GM04503 (cell line): Measurements from ENCODE around the gene CNPY2.
A peak's percentile ranks its signal among the peaks of the same experiment; 100 is the strongest.
"Not testable (repeated sequence)": the region's sequence is repeated elsewhere in the genome, so short reads cannot be mapped to it uniquely, and the experiment has no call there.

Experiments used
- DNase-seq: peaks from one replicate; pipeline ENCODE4 v3.0.0-alpha.2; 2012; ENCODE audit warnings: low read depth

Gene CNPY2

GRCh38 chr12:56315622-56316473 lies at the start of gene CNPY2:
Gene CNPY2, minus strand, starts transcription at chr12:56315988. Its CDS starts 771 bp downstream, at chr12:56315217.
- DNase-seq, result peak; percentile 83

DNA sequence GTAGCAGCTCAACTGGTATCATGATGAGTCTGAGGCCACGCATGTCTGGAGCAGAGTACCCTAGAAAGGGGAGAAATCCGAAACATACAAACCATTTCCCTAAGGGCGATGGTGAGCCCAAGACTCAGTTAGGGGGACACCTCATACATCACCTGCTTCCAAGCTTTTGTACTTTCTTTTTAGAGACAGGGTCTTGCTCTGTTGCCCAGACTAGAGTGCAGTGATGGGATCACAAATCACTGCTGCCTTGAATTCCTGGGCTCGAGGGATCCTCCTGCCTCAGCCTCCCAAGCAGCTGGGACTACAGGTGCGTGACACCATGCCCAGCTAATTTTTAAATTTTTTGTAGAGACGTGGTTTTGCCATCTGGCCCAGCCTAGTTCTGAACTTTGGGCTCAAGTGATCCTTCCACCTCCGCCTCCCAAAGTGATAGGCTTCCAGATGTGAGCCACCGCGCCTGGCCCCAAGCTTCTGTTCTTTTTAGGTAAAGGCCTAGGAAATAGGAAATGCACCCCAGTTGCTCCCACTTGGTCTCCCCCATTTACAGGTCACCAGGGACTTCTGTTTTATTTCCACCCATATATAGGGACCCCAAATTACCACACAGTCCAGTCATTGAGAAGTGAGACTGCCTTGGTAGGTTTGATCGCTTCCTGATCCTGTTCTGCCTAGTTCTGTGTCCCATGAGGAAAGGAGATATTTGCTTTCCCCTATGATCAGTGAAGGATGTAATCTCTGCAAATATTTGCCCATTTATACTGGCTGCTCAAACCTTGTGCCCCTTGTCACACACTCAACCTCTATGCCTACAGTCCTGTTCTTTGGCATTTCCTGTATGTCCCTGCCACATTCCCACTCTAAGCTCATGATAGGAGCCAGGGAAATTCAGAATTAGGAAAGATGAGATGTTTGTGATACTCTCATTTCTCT lies 46.6 kb upstream of the CNPY2 start, which contains the start of gene APOF:
Gene APOF (minus strand): TSS at position 728 of the 930 bp plus-strand sequence. CDS start 112 bp downstream, at position 616.
- no peak for DNase-seq

- no peak for DNase-seq
Measured at GRCh38 chr12:56361487-56362129, 45.8 kb upstream of the CNPY2 start.

GRCh38 chr12:56359851-56360767 lies 44.3 kb upstream of the CNPY2 start, which contains the start of gene STAT2:
Gene STAT2, minus strand, starts transcription at chr12:56360107. Its CDS starts 3,536 bp downstream, at chr12:56356571.
- peak; percentile 100 for DNase-seq

DNA sequence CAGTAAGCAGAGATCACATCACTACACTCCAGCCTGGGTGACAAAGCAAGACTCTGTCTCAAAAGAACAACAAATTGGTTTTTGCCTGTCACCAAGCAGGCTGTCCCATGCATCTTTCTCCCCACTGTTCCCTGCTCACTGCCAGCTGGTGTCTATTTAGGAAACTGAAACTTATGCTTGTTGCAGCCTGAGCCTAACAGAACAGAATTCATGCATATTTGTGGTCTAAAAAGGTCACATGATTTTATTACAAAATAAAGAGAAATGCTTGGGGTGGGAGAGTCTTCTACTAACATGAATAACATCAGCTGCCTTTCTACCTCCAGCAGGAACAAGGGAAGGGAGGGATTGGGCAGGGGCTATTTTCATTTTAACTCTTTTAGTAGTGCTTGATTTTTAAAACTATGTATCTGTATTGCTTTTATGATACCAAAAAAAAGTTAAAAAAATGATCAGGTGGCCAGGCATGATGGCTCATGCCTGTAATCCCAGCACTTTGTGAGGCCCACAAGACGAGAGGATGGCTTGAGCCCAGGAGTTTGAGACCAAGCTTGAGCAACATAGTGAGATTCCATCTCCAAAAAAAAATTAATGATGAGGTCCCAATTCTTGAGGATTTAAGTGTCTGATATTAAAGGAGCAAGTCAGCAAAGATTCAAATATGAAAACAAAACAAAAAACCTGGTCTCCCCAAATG lies 43.2 kb upstream of the CNPY2 start:
- peak; percentile 84 for DNase-seq

DNA sequence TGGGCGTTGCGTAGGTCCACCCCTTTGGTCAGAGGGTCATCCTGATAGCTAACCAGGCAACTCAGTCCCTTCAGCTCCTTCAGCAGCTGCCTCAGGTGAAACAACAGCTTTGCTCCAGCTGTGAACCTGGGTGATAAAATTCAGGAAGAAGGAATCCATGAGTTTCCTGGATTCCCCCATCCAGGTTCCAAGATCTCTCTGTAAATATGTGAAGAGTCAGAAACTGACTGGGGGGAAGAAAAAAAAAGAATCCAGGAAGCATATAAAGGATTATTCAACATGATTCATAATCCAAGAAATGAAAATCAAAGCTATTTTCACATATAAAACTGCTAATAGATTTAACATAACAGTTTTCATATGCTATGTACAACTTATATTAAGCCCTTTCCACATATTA lies 35.5 kb upstream of the CNPY2 start:
- DNase-seq, result no peak

- DNase-seq, result no peak
Measured at GRCh38 chr12:56350662-56351061, 34.9 kb upstream of the CNPY2 start.

DNA sequence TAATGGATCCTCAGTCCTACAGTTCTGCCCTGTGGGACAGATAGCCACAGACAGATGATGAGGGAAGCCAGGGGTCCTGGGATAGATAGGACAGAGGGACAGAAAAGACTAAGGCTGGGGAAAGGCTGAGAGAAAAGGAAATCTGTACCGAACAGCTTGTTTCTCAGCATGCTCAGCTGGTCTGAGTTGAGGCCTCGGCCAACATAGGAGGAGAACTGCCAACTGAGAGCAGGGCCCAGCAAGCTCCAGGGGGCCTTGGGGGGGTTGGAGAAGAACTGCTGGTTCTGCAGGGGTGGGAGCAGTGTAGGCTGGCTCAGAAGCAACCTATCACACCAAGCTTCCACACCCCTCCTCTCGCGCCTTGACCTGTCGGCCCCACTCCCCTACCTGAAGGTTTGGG lies 33.0 kb upstream of the CNPY2 start:
- DNase-seq, result no peak

GRCh38 chr12:56347255-56347654 lies 31.5 kb upstream of the CNPY2 start:
- DNase-seq, result not testable (repeated sequence)

DNA sequence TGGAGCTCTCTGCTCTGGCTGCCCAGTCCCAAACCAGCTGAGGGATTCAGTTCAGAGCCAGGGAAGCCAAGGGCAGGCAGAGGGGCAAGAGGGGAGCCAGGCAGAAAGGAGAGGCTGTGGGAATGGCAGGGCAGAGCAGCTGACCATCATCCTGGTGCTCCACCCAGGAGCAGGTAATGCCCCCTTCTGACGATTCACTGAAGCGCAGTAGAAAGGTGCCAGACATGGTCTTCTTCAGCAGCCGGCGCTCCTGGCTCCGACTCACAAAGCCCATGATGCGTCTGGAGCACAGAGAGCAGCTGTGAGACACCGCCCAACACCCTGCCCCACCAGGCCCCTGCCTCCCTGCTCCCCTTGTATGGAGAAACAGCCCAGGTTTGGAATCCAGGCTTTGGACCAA lies 30.9 kb upstream of the CNPY2 start:
- DNase-seq, result no peak

DNA sequence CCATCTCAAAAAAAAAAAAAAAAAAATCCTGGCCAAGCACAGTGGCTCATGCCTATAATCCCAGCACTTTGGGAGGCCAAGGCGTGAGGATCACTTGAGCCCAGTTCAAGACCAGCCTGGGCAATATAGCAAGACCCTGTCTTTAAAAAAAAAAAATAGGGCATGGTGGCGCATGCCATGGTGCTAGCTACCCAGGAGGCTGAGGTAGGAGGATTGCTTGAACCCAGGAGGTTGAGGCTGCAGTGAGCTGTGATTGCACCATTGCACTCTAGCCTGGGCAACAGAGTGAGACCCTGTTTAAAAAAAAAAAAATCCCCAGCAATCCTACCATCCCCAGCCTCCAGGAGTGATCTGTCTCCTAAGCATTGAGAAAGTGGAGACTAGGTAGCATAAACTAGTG lies 26.5 kb upstream of the CNPY2 start:
- DNase-seq, result not testable (repeated sequence)

DNA sequence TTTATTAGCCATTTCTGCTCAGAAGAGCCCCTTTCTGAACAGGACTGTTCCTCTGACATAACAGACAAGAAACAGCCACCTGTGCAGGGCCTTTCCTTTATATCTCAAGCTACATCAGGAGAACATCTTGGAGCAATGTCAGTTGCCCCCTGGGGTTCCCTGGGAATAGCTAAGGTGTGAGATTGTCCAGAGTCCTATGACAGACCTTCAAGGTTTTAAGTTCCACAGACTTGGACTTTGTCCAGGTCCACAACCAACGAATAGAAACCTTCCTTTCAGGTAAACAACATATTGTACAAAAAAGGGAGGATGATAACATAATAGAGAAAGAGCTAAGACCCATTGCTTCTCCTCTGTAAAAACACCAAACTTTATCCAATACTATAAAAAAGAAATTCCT lies 25.8 kb upstream of the CNPY2 start:
- no peak for DNase-seq

DNA sequence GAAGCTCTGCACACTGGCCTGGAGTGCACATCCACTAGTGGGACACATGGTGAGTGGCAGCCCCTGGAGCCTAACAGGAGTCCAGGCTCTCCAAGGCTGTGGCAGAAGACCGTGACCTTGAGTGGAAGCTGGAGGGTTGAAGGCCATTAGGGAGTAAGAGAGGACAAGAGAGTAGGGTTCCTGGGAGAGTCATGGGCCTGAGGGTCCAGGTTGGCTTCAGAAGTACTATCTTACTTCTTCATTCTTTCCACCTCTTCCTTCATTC lies 23.3 kb upstream of the CNPY2 start:
- no peak for DNase-seq

DNA sequence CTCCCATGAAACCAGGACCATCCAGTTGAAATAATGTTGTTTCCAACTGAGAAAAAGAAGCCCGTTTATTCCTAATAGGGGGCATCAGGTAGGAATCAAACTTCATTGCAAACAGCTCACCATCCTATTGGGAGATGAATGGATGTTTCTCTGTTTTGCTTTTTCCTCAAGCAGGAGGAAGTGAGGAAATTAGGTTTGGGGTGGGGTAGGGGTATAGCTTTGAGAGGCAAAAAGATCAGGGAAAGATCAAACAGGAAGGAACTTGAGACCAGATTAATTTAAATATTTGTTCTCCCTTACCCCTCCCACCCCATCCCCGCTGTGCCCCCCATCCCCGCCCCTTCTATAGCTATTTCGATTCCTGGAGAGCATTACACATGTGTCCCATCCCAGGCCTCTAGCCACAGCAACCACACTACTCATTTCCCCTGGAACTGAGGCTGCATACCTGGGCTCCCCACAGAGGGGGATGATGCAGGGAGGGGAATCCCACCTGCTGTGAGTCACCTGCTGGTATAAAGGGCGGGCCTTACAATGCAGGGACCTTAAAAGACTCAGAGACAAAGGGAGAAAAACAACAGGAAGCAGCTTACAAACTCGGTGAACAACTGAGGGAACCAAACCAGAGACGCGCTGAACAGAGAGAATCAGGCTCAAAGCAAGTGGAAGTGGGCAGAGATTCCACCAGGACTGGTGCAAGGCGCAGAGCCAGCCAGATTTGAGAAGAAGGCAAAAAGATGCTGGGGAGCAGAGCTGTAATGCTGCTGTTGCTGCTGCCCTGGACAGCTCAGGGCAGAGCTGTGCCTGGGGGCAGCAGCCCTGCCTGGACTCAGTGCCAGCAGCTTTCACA lies 22.7 kb upstream of the CNPY2 start, which contains the start of gene IL23A:
Gene IL23A (plus strand): TSS at position 577 of the 850 bp plus-strand sequence. CDS start 161 bp downstream, at position 738.
- DNase-seq, result no peak

GRCh38 chr12:56337753-56338251 lies 22.0 kb upstream of the CNPY2 start:
- DNase-seq, result no peak

DNA sequence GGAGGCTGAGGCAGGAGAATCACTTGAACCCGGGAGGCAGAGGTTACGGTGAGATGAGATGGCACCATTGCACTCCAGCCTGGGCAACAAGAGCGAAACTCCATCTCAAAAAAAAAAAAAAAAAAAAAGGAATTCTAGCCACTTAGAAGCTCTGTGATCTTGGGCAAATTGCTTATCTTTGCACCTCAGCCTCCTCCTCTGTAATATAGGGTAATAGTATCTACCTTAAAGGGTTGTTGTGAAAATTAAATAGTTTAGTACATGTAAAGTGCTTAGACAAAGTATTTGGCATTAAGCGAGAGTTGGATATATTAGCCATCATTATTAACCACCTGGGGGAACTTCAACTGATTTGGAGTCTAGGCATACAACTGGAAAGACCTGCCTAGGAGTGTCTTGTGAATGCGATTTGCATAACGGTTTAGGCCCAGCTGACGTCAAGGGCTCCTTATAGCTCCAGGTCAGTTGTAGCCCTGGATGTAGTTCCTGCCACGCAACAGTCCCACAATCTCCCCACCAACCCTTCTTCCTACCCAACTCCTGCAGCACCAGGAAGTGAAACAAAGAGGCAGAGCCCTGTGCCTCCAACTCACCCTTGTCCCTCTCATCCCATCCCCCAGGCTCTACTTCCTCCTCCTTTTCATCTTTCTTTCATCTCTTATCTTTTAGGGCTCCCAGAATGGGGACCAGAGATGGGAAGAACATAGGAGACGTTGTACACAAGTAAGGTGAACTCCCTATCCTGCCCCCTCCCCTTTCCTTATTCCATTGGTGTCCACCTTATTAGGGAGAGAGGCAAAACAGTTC lies 20.8 kb upstream of the CNPY2 start:
- DNase-seq, result no peak

- DNase-seq, result not testable (repeated sequence)
Measured at GRCh38 chr12:56335527-56335926, 19.7 kb upstream of the CNPY2 start.

GRCh38 chr12:56334490-56334793 lies 18.7 kb upstream of the CNPY2 start:
- no peak for DNase-seq
